SW 1271 (cell line): ENCODE measurements around the gene METRNL.

Experiments used
- DNase-seq, 2 experiments: peaks; one replicate each; lab custom pipeline; 2025; lab: John Stamatoyannopoulos, UW

METRNL gene

GRCh38 chr17:83067071-83067717, 12.2 kb upstream of the METRNL start:
- no peak for DNase-seq

- DNase-seq = no peak
Observed at GRCh38 chr17:83067718-83068261, 11.6 kb upstream of the METRNL start.

GRCh38 chr17:83068641-83069570, 10.5 kb upstream of the METRNL start:
- DNase-seq = no peak

GRCh38 chr17:83069571-83069906, 9.9 kb upstream of the METRNL start:
- DNase-seq = no peak

GRCh38 chr17:83069931-83070742, 9.3 kb upstream of the METRNL start:
- no peak for DNase-seq

- no peak for DNase-seq
Observed at GRCh38 chr17:83070800-83071341, 8.5 kb upstream of the METRNL start.

- DNase-seq = no peak
Observed at GRCh38 chr17:83071365-83071764, 8.0 kb upstream of the METRNL start.

GRCh38 chr17:83071966-83072562, 7.3 kb upstream of the METRNL start:
- DNase-seq = no peak

GRCh38 chr17:83072600-83073358, 6.6 kb upstream of the METRNL start:
- DNase-seq = no peak

GRCh38 chr17:83073389-83074063, 5.9 kb upstream of the METRNL start:
- no peak for DNase-seq

GRCh38 chr17:83074486-83075223, 4.8 kb upstream of the METRNL start:
- no peak for DNase-seq

GRCh38 chr17:83075270-83075880, 4.0 kb upstream of the METRNL start:
- DNase-seq = no peak

- DNase-seq = no peak
Observed at GRCh38 chr17:83076938-83077337, 2.5 kb upstream of the METRNL start.

GRCh38 chr17:83077411-83077810, 2.0 kb upstream of the METRNL start:
- no peak for DNase-seq

- DNase-seq = no peak
Observed at GRCh38 chr17:83077939-83078338, 1.5 kb upstream of the METRNL start.

GRCh38 chr17:83078378-83079351, 744 bp upstream of the METRNL start:
- no peak for DNase-seq

- no peak for DNase-seq
Observed at GRCh38 chr17:83079766-83080578, 563 bp downstream of the METRNL start.
